Fibroblast of skin of back (primary cell): ENCODE data around the gene IDS. TPM values are rescaled to one million over a fixed set of nuclear protein-coding genes. Genes with fewer than 3 reads are reported as not detected.
A peak's percentile ranks its signal among the peaks of the same experiment; 100 is the strongest.
"Not testable (repeated sequence)": the region's sequence is repeated elsewhere in the genome, so short reads cannot be mapped to it uniquely, and the experiment has no call there.

Source experiments
- DNase-seq: peaks from one replicate; pipeline ENCODE4 v3.0.0-alpha.2; 2013
- polyA plus RNA-seq, 2 experiments: library from polyadenylated mRNA; unstranded; fragments of 120-200 nt; gene quantifications; one replicate each; pipeline ENCODE4 v1.2.1, GENCODE V29; 2013; ENCODE audit not compliant: insufficient read length in 2 of 2

The IDS gene
- 52.5 TPM for polyA plus RNA-seq (2013, experiment 1 of 2; ENCODE audit: insufficient read length)
- 58.7 TPM for polyA plus RNA-seq (2013, experiment 2 of 2; ENCODE audit: insufficient read length)

- peak; percentile 86 for DNase-seq
These were observed at the start of gene IDS for GRCh38 chrX:149504915-149505651. Gene IDS, minus strand, starts transcription at chrX:149505306. Its CDS starts 169 bp downstream, at chrX:149505137.

GRCh38 chrX:149551939-149552248 lies 46.8 kb upstream of the IDS start:
- DNase-seq, result not testable (repeated sequence)

- DNase-seq, result not testable (repeated sequence)
These were observed 46.3 kb upstream of the IDS start for GRCh38 chrX:149551245-149551938.

GRCh38 chrX:149550454-149550853 lies 45.3 kb upstream of the IDS start:
- not testable (repeated sequence) for DNase-seq

GRCh38 chrX:149549701-149550100 lies 44.6 kb upstream of the IDS start, which contains the start of gene HSFX3:
Gene HSFX3, minus strand, starts transcription at chrX:149549924. Its CDS starts 72 bp downstream, at chrX:149549852.
- DNase-seq, result not testable (repeated sequence)

GRCh38 chrX:149547782-149548181 lies 42.7 kb upstream of the IDS start:
- DNase-seq, result not testable (repeated sequence)

GRCh38 chrX:149546962-149547361 lies 41.9 kb upstream of the IDS start:
- not testable (repeated sequence) for DNase-seq

GRCh38 chrX:149545545-149546543 lies 40.7 kb upstream of the IDS start:
- peak; percentile 24 for DNase-seq

- DNase-seq, result no peak
These were observed 36.5 kb upstream of the IDS start for GRCh38 chrX:149541521-149542047.

GRCh38 chrX:149540621-149541520 lies 35.8 kb upstream of the IDS start, which contains the start of gene EOLA1:
Gene EOLA1, plus strand, starts transcription at chrX:149541012. Its CDS starts 4,619 bp downstream, at chrX:149545631.
- peak; percentile 94 for DNase-seq

- peak; percentile 85 for DNase-seq
These were observed 35.1 kb upstream of the IDS start for GRCh38 chrX:149540131-149540620.

- DNase-seq, result peak; percentile 94
These were observed 34.4 kb upstream of the IDS start for GRCh38 chrX:149539283-149540130.

GRCh38 chrX:149537474-149537873 lies 32.4 kb upstream of the IDS start:
- not testable (repeated sequence) for DNase-seq

GRCh38 chrX:149534926-149535602 lies 30.0 kb upstream of the IDS start:
- not testable (repeated sequence) for DNase-seq

- not testable (repeated sequence) for DNase-seq
These were observed 28.9 kb upstream of the IDS start for GRCh38 chrX:149533999-149534398.

- DNase-seq, result not testable (repeated sequence)
These were observed 27.8 kb upstream of the IDS start for GRCh38 chrX:149532868-149533267.

- no peak for DNase-seq
These were observed 26.5 kb upstream of the IDS start for GRCh38 chrX:149531599-149531998.

GRCh38 chrX:149528381-149528780 lies 23.3 kb upstream of the IDS start:
- no peak for DNase-seq

GRCh38 chrX:149527705-149528104 lies 22.6 kb upstream of the IDS start:
- peak; percentile 33 for DNase-seq
